Dendritic cell treated with granulocyte-macrophage colony-stimulating factor and Interleukin-4, amounts not matched to agents 40 ng/mL and 50 ng/mL, for 4 days (primary cell): ENCODE measurements around the gene TMEM179.
"Not testable (repeated sequence)": the region's sequence is repeated elsewhere in the genome, so short reads cannot be mapped to it uniquely, and the experiment has no call there.

Experiments used
- H3K27ac Mint-ChIP-seq: one replicate; pipeline ENCODE4 v1.8.0; 2022; ENCODE audit warnings: mild to moderate bottlenecking, mixed read lengths
- H3K27me3 Mint-ChIP-seq: one replicate; pipeline ENCODE4 v1.8.0; 2022; ENCODE audit warnings: mild to moderate bottlenecking, mixed read lengths
- H3K36me3 Mint-ChIP-seq: one replicate; pipeline ENCODE4 v1.8.0; 2022; ENCODE audit warnings: low read depth, mixed read lengths
- H3K4me1 Mint-ChIP-seq: one replicate; pipeline ENCODE4 v1.8.0; 2022; ENCODE audit warnings: low read depth, mixed read lengths
- H3K4me3 Mint-ChIP-seq: one replicate; pipeline ENCODE4 v1.8.0; 2022; ENCODE audit warnings: mild to moderate bottlenecking, moderate library complexity, mixed read lengths
- H3K9me3 Mint-ChIP-seq: one replicate; pipeline ENCODE4 v1.8.0; 2022; ENCODE audit warnings: mixed read lengths
- intact Hi-C: fragments of 100-400 bp; cut with micrococcal nuclease; formaldehyde crosslinking; loops from one replicate; pipeline ENCODE4 v1.15.0; 2022

TMEM179 gene

GRCh38 chr14:104581521-104581920 lies 23.1 kb downstream of the TMEM179 start:
- H3K4me1 Mint-ChIP-seq: no peaks in the 10 kb centered on the region
- H3K27me3 Mint-ChIP-seq: peaks cover 4% of the 10 kb centered on the region
- H3K9me3 Mint-ChIP-seq: no peaks in the 10 kb centered on the region
- intact Hi-C loops: no loop called here
- H3K36me3 Mint-ChIP-seq: no peaks in the 10 kb centered on the region
- no peak overlapping the region for H3K27ac Mint-ChIP-seq
- H3K4me3 Mint-ChIP-seq: no peak overlapping the region

- Mint-ChIP-seq H3K9me3 (no peaks in the 10 kb centered on the region), H3K27me3 (peaks cover 2% of the 10 kb centered on the region), H3K27ac (no peak overlapping the region), H3K4me1 (no peaks in the 10 kb centered on the region), H3K36me3 (no peaks in the 10 kb centered on the region), H3K4me3 (no peak overlapping the region)
- intact Hi-C loops: no loop called here
These were observed 23.6 kb downstream of the TMEM179 start for GRCh38 chr14:104580961-104581360.

GRCh38 chr14:104579939-104580338 lies 24.6 kb downstream of the TMEM179 start:
- H3K9me3 Mint-ChIP-seq, H3K27ac Mint-ChIP-seq, intact Hi-C loops: not testable (repeated sequence)

GRCh38 chr14:104579507-104579906 lies 25.1 kb downstream of the TMEM179 start, which contains the start of gene C14orf180:
C14orf180 (plus strand) TSS chr14:104579764; CDS start chr14:104586431, 6,667 bp downstream.
- H3K4me1 Mint-ChIP-seq: no peaks in the 10 kb centered on the region
- H3K9me3 Mint-ChIP-seq: no peaks in the 10 kb centered on the region
- H3K27me3 Mint-ChIP-seq: no peaks in the 10 kb centered on the region
- H3K36me3 Mint-ChIP-seq: no peaks in the 10 kb centered on the region
- H3K27ac Mint-ChIP-seq: no peak within 1 kb of the TSS
- intact Hi-C loops: no loop called here
- H3K4me3 Mint-ChIP-seq: no peak within 1 kb of the TSS

More at GRCh38 chr14:104579939-104580338, 24.6 kb downstream of the TMEM179 start:
- H3K4me3 Mint-ChIP-seq, H3K4me1 Mint-ChIP-seq, H3K36me3 Mint-ChIP-seq, H3K27me3 Mint-ChIP-seq: not testable (repeated sequence)

GRCh38 chr14:104578321-104578720 lies 26.3 kb downstream of the TMEM179 start:
- no peaks in the 10 kb centered on the region for H3K4me1 Mint-ChIP-seq
- H3K4me3 Mint-ChIP-seq: no peak overlapping the region
- intact Hi-C loops: no loop called here
- no peaks in the 10 kb centered on the region for H3K27me3 Mint-ChIP-seq
- H3K27ac Mint-ChIP-seq: no peak overlapping the region
- H3K36me3 Mint-ChIP-seq: no peaks in the 10 kb centered on the region
- no peaks in the 10 kb centered on the region for H3K9me3 Mint-ChIP-seq

- no peaks in the 10 kb centered on the region for H3K4me1 Mint-ChIP-seq
- H3K27ac Mint-ChIP-seq: no peak overlapping the region
- no peaks in the 10 kb centered on the region for H3K27me3 Mint-ChIP-seq
- H3K4me3 Mint-ChIP-seq: no peak overlapping the region
- no peaks in the 10 kb centered on the region for H3K36me3 Mint-ChIP-seq
- intact Hi-C loops: no loop called here
- H3K9me3 Mint-ChIP-seq: no peaks in the 10 kb centered on the region
These were observed 26.7 kb downstream of the TMEM179 start for GRCh38 chr14:104577847-104578301.

GRCh38 chr14:104577426-104577825 lies 27.1 kb downstream of the TMEM179 start:
- Mint-ChIP-seq H3K27me3 (no peaks in the 10 kb centered on the region), H3K36me3 (no peaks in the 10 kb centered on the region), H3K4me1 (no peaks in the 10 kb centered on the region), H3K9me3 (no peaks in the 10 kb centered on the region), H3K27ac (no peak overlapping the region), H3K4me3 (no peak overlapping the region)
- intact Hi-C loops: no loop called here

- Mint-ChIP-seq H3K27ac (no peak overlapping the region), H3K4me1 (no peaks in the 10 kb centered on the region), H3K27me3 (no peaks in the 10 kb centered on the region), H3K36me3 (no peaks in the 10 kb centered on the region), H3K4me3 (no peak overlapping the region), H3K9me3 (no peaks in the 10 kb centered on the region)
- intact Hi-C loops: no loop called here
These were observed 27.6 kb downstream of the TMEM179 start for GRCh38 chr14:104576970-104577332.

GRCh38 chr14:104576232-104576969 lies 28.2 kb downstream of the TMEM179 start:
- no peaks in the 10 kb centered on the region for H3K36me3 Mint-ChIP-seq
- intact Hi-C loops: no loop called here
- H3K27ac Mint-ChIP-seq: no peak overlapping the region
- H3K9me3 Mint-ChIP-seq: no peaks in the 10 kb centered on the region
- H3K4me3 Mint-ChIP-seq: no peak overlapping the region
- H3K4me1 Mint-ChIP-seq: no peaks in the 10 kb centered on the region
- H3K27me3 Mint-ChIP-seq: no peaks in the 10 kb centered on the region

GRCh38 chr14:104574978-104575583 lies 29.5 kb downstream of the TMEM179 start:
- H3K27ac Mint-ChIP-seq: no peak overlapping the region
- intact Hi-C loops: no loop called here
- H3K4me1 Mint-ChIP-seq: no peaks in the 10 kb centered on the region
- H3K36me3 Mint-ChIP-seq: no peaks in the 10 kb centered on the region
- no peak overlapping the region for H3K4me3 Mint-ChIP-seq
- H3K9me3 Mint-ChIP-seq: no peaks in the 10 kb centered on the region
- no peaks in the 10 kb centered on the region for H3K27me3 Mint-ChIP-seq

- no peaks in the 10 kb centered on the region for H3K36me3 Mint-ChIP-seq
- H3K9me3 Mint-ChIP-seq: no peaks in the 10 kb centered on the region
- no peak overlapping the region for H3K27ac Mint-ChIP-seq
- H3K4me1 Mint-ChIP-seq: no peaks in the 10 kb centered on the region
- no peaks in the 10 kb centered on the region for H3K27me3 Mint-ChIP-seq
- H3K4me3 Mint-ChIP-seq: no peak overlapping the region
- intact Hi-C loops: no loop called here
These were observed 30.0 kb downstream of the TMEM179 start for GRCh38 chr14:104574536-104574935.

GRCh38 chr14:104573930-104574329 lies 30.6 kb downstream of the TMEM179 start:
- intact Hi-C loops: no loop called here
- H3K27me3 Mint-ChIP-seq: no peaks in the 10 kb centered on the region
- no peaks in the 10 kb centered on the region for H3K4me1 Mint-ChIP-seq
- H3K9me3 Mint-ChIP-seq: no peaks in the 10 kb centered on the region
- H3K4me3 Mint-ChIP-seq: no peak overlapping the region
- H3K36me3 Mint-ChIP-seq: no peaks in the 10 kb centered on the region
- no peak overlapping the region for H3K27ac Mint-ChIP-seq

- Mint-ChIP-seq H3K36me3 (no peaks in the 10 kb centered on the region), H3K4me3 (no peak overlapping the region), H3K27ac (no peak overlapping the region), H3K4me1 (no peaks in the 10 kb centered on the region), H3K9me3 (no peaks in the 10 kb centered on the region), H3K27me3 (no peaks in the 10 kb centered on the region)
- intact Hi-C loops: no loop called here
These were observed 31.9 kb downstream of the TMEM179 start for GRCh38 chr14:104572668-104573067.

- no peaks in the 10 kb centered on the region for H3K36me3 Mint-ChIP-seq
- intact Hi-C loops: no loop called here
- no peaks in the 10 kb centered on the region for H3K4me1 Mint-ChIP-seq
- no peak overlapping the region for H3K27ac Mint-ChIP-seq
- no peaks in the 10 kb centered on the region for H3K9me3 Mint-ChIP-seq
- no peak overlapping the region for H3K4me3 Mint-ChIP-seq
- no peaks in the 10 kb centered on the region for H3K27me3 Mint-ChIP-seq
These were observed 32.4 kb downstream of the TMEM179 start for GRCh38 chr14:104572024-104572626.
